Astrocyte (in vitro differentiated cells and primary cell): Measurements from ENCODE around the gene ZNF670. TPM values are rescaled to one million over a fixed set of nuclear protein-coding genes. Genes with fewer than 3 reads are reported as not detected.
"Not testable (repeated sequence)": the region's sequence is repeated elsewhere in the genome, so short reads cannot be mapped to it uniquely, and the experiment has no call there.

Source experiments
- DNase-seq: peaks from one replicate; pipeline ENCODE4 v3.0.0-alpha.2; 2010; ENCODE audit warnings: low read depth
- FAIRE-seq: peaks from 2 replicates; lab custom pipeline; 2011; peaks lifted over from hg19 to GRCh38; lab: Jason Lieb, UNC
- H2AFZ ChIP-seq: 2 replicates; pipeline ENCODE4 v1.6.0; 2012; ENCODE audit warnings: low read depth, low read length, inconsistent platforms
- H3K27ac ChIP-seq: 2 replicates; pipeline ENCODE4 v1.5.1; 2011; ENCODE audit warnings: low read depth, low read length, inconsistent platforms
- H3K27me3 ChIP-seq: 2 replicates; pipeline ENCODE4 v1.6.0; 2011; ENCODE audit warnings: low read length, inconsistent platforms; ENCODE audit not compliant: insufficient read depth
- H3K36me3 ChIP-seq: 2 replicates; pipeline ENCODE4 v1.5.1; 2011; ENCODE audit warnings: low read length, inconsistent platforms; ENCODE audit not compliant: insufficient read depth
- H3K4me1 ChIP-seq: 2 replicates; pipeline ENCODE4 v1.5.1; 2011; ENCODE audit warnings: low read length, inconsistent platforms; ENCODE audit not compliant: insufficient read depth
- H3K4me2 ChIP-seq: 2 replicates; pipeline ENCODE4 v1.6.0; 2012; ENCODE audit warnings: low read length, inconsistent platforms
- H3K4me3 ChIP-seq: 2 replicates; pipeline ENCODE4 v1.5.1; 2011; ENCODE audit warnings: low read depth, mild to moderate bottlenecking, low read length, inconsistent platforms; ENCODE audit not compliant: insufficient read depth
- H3K79me2 ChIP-seq: 2 replicates; pipeline ENCODE4 v1.6.0; 2012; ENCODE audit warnings: mild to moderate bottlenecking, low read length, inconsistent platforms; ENCODE audit not compliant: insufficient read depth
- H3K9ac ChIP-seq: 2 replicates; pipeline ENCODE4 v1.6.0; 2012; ENCODE audit warnings: mild to moderate bottlenecking, low read length, inconsistent platforms
- H3K9me3 ChIP-seq: 2 replicates; pipeline ENCODE4 v1.5.1; 2012; ENCODE audit warnings: low read depth, mild to moderate bottlenecking, low read length, inconsistent platforms; ENCODE audit not compliant: insufficient read depth
- H4K20me1 ChIP-seq: 2 replicates; pipeline ENCODE4 v1.6.0; 2012; ENCODE audit warnings: low read length, inconsistent platforms; ENCODE audit not compliant: insufficient read depth
- H3K27ac Mint-ChIP-seq: one replicate; pipeline ENCODE4 v1.8.0; 2021; ENCODE audit warnings: mild to moderate bottlenecking, mixed read lengths; ENCODE audit not compliant: unreplicated experiment
- H3K27me3 Mint-ChIP-seq: one replicate; pipeline ENCODE4 v1.8.0; 2021; ENCODE audit warnings: low read depth, mixed read lengths; ENCODE audit not compliant: unreplicated experiment
- H3K36me3 Mint-ChIP-seq: one replicate; pipeline ENCODE4 v1.8.0; 2021; ENCODE audit warnings: low read depth, mixed read lengths; ENCODE audit not compliant: unreplicated experiment
- H3K4me1 Mint-ChIP-seq: one replicate; pipeline ENCODE4 v1.8.0; 2021; ENCODE audit warnings: low read depth, mixed read lengths; ENCODE audit not compliant: unreplicated experiment
- H3K4me3 Mint-ChIP-seq: one replicate; pipeline ENCODE4 v1.8.0; 2021; ENCODE audit warnings: mild to moderate bottlenecking, moderate library complexity, mixed read lengths; ENCODE audit not compliant: unreplicated experiment
- H3K9me3 Mint-ChIP-seq: one replicate; pipeline ENCODE4 v1.8.0; 2021; ENCODE audit warnings: mild to moderate bottlenecking, mixed read lengths; ENCODE audit not compliant: unreplicated experiment
- EZH2 ChIP-seq: IDR thresholded peaks from 2 replicates; pipeline ENCODE4 v1.6.1; 2012; ENCODE audit warnings: mild to moderate bottlenecking, low read length, inconsistent platforms; ENCODE audit not compliant: insufficient read depth
- total RNA-seq: library from RNA; stranded (reverse); gene quantifications from 2 replicates; pipeline ENCODE4 v1.2.1, GENCODE V29; 2021
- TF ChIP-seq, protein P1 (sequence below): IDR thresholded peaks from 2 replicates; pipeline ENCODE4 v1.5.1; 2011; ENCODE audit warnings: low read depth, mild to moderate bottlenecking, inconsistent platforms, low read length, moderate library complexity; ENCODE audit not compliant: insufficient read depth

The ZNF670 gene
- total RNA-seq, 1 donor from 2014 or later: 4.0 TPM

- H3K79me2 ChIP-seq: no peaks in the 10 kb centered on the region
- TF ChIP-seq EZH2: no peak
- TF ChIP-seq, protein P1, sequence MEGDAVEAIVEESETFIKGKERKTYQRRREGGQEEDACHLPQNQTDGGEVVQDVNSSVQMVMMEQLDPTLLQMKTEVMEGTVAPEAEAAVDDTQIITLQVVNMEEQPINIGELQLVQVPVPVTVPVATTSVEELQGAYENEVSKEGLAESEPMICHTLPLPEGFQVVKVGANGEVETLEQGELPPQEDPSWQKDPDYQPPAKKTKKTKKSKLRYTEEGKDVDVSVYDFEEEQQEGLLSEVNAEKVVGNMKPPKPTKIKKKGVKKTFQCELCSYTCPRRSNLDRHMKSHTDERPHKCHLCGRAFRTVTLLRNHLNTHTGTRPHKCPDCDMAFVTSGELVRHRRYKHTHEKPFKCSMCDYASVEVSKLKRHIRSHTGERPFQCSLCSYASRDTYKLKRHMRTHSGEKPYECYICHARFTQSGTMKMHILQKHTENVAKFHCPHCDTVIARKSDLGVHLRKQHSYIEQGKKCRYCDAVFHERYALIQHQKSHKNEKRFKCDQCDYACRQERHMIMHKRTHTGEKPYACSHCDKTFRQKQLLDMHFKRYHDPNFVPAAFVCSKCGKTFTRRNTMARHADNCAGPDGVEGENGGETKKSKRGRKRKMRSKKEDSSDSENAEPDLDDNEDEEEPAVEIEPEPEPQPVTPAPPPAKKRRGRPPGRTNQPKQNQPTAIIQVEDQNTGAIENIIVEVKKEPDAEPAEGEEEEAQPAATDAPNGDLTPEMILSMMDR: no peak
- FAIRE-seq (no peak), DNase-seq (no peak)
- H3K9ac ChIP-seq: no peak overlapping the region
- Mint-ChIP-seq H3K36me3 (no peaks in the 10 kb centered on the region), H3K27ac (no peak overlapping the region), H3K4me3 (no peak overlapping the region), H3K9me3 (peaks cover 4% of the 10 kb centered on the region), H3K27me3 (no peaks in the 10 kb centered on the region), H3K4me1 (no peaks in the 10 kb centered on the region)
- no peaks in the 10 kb centered on the region for H3K36me3 ChIP-seq
- no peak overlapping the region for H3K4me3 ChIP-seq
- no peaks in the 10 kb centered on the region for H3K9me3 ChIP-seq
- no peaks in the 10 kb centered on the region for H3K27me3 ChIP-seq
- H4K20me1 ChIP-seq: no peaks in the 10 kb centered on the region
- no peak overlapping the region for H3K4me2 ChIP-seq
- H2AFZ ChIP-seq: no peak overlapping the region
- H3K27ac ChIP-seq: no peak overlapping the region
- H3K4me1 ChIP-seq: no peaks in the 10 kb centered on the region
These were observed 42.8 kb upstream of the ZNF670 start for GRCh38 chr1:247121382-247121781.

- H3K27me3 ChIP-seq, H2AFZ ChIP-seq, H3K4me1 Mint-ChIP-seq, H3K9me3 ChIP-seq, H4K20me1 ChIP-seq, H3K27ac Mint-ChIP-seq, H3K4me2 ChIP-seq, FAIRE-seq, H3K4me3 ChIP-seq, H3K4me3 Mint-ChIP-seq, H3K36me3 Mint-ChIP-seq, H3K27me3 Mint-ChIP-seq, H3K27ac ChIP-seq, DNase-seq, H3K36me3 ChIP-seq, H3K9ac ChIP-seq, H3K79me2 ChIP-seq, H3K4me1 ChIP-seq, H3K9me3 Mint-ChIP-seq: not testable (repeated sequence)
These were observed 41.7 kb upstream of the ZNF670 start for GRCh38 chr1:247120408-247120668.

- H3K4me3 ChIP-seq: no peak overlapping the region
- H3K27me3 ChIP-seq: no peaks in the 10 kb centered on the region
- no peaks in the 10 kb centered on the region for H3K79me2 ChIP-seq
- no peak overlapping the region for H3K27ac Mint-ChIP-seq
- no peaks in the 10 kb centered on the region for H3K4me1 ChIP-seq
- H3K27ac ChIP-seq: no peak overlapping the region
- no peaks in the 10 kb centered on the region for H4K20me1 ChIP-seq
- no peaks in the 10 kb centered on the region for H3K27me3 Mint-ChIP-seq
- no peaks in the 10 kb centered on the region for H3K9me3 ChIP-seq
- no peaks in the 10 kb centered on the region for H3K36me3 ChIP-seq
- peaks cover 9% of the 10 kb centered on the region for H3K9me3 Mint-ChIP-seq
- no peak for DNase-seq
- H3K4me3 Mint-ChIP-seq: no peak overlapping the region
- TF ChIP-seq EZH2: no peak
- TF ChIP-seq, protein P1: no peak
- FAIRE-seq: no peak
- no peak overlapping the region for H2AFZ ChIP-seq
- no peak overlapping the region for H3K4me2 ChIP-seq
- no peak overlapping the region for H3K9ac ChIP-seq
- H3K36me3 Mint-ChIP-seq: no peaks in the 10 kb centered on the region
- no peaks in the 10 kb centered on the region for H3K4me1 Mint-ChIP-seq
These were observed 41.2 kb upstream of the ZNF670 start for GRCh38 chr1:247119600-247120407.
